Endothelial cell of umbilical vein (primary cell): ENCODE measurements around the gene TENT4A. TPM values are rescaled to one million over a fixed set of nuclear protein-coding genes. Genes with fewer than 3 reads are reported as not detected.

ENCODE experiments used
- BruUV-seq: library from RNA; stranded (reverse); fragments of 400-500 nt; replicated peaks from 2 replicates; lab custom pipeline; 2021; lab: Mats Ljungman, UMichigan
- CTCF ChIA-PET: fragments of 300-600, 350-600 bp; sonication (Branson Sonifier 250); formaldehyde crosslinking; loops from one replicate; lab custom pipeline; 2021; ENCODE audit warnings: antibody characterized with exemption, inconsistent platforms; lab: Charles Lee
- POLR2A ChIA-PET: fragments of 300-600, 350-600 bp; sonication (Branson Sonifier 250); formaldehyde crosslinking; loops from one replicate; lab custom pipeline; 2021; ENCODE audit warnings: antibody characterized with exemption, inconsistent platforms; lab: Charles Lee
- DNase-seq: peaks from one replicate; pipeline ENCODE4 v3.0.0-alpha.2; 2011; ENCODE audit warnings: low read depth, low spot score
- FAIRE-seq: peaks from 2 replicates; lab custom pipeline; 2011; peaks lifted over from hg19 to GRCh38; lab: Jason Lieb, UNC
- H2AFZ ChIP-seq: 2 replicates; pipeline ENCODE4 v1.6.0; 2012; ENCODE audit warnings: low read depth, low read length, control low read depth, inconsistent platforms
- H3K27ac ChIP-seq: 2 replicates; pipeline ENCODE4 v1.5.1; 2011; ENCODE audit warnings: low read depth, mild to moderate bottlenecking, control low read depth, low read length, moderate library complexity; ENCODE audit not compliant: insufficient read depth
- H3K27me3 ChIP-seq, 2 experiments: 2 replicates each; pipeline versions ENCODE4 v1.6.0 to v1.6.1; 2011; ENCODE audit warnings: low read length in 2 of 2, mixed read lengths in 1 of 2; ENCODE audit not compliant: control insufficient read depth in 2 of 2, insufficient read depth in 2 of 2
- H3K36me3 ChIP-seq, 2 experiments: 2 replicates in 1 of 2; 3 replicates in 1 of 2; pipeline ENCODE4 v1.5.1; 2011; ENCODE audit warnings: low read length in 2 of 2, mild to moderate bottlenecking in 1 of 2, moderate library complexity in 1 of 2; ENCODE audit not compliant: control insufficient read depth in 2 of 2, insufficient read depth in 2 of 2; ENCODE audit errors: extremely low read depth in 1 of 2
- H3K4me1 ChIP-seq: 3 replicates; pipeline ENCODE4 v1.5.1; 2011; ENCODE audit warnings: mild to moderate bottlenecking, low read length; ENCODE audit not compliant: control insufficient read depth, insufficient read depth; ENCODE audit errors: extremely low read depth
- H3K4me2 ChIP-seq: 2 replicates; pipeline ENCODE4 v1.6.1; 2011; ENCODE audit warnings: low read length, control low read depth, mixed read lengths; ENCODE audit not compliant: insufficient read depth
- H3K4me3 ChIP-seq, 3 experiments: fragments of 200-600 bp in 1 of 3; sonication (generic), shearing (Covaris generic) in 1 of 3; replicated peaks in 1 of 3; 2 replicates each; pipeline ENCODE4 v1.5.1; 2011 to 2016; ENCODE audit warnings: control low read depth in 3 of 3, low read length in 3 of 3, mild to moderate bottlenecking in 2 of 3, inconsistent platforms in 1 of 3, low read depth in 1 of 3, moderate library complexity in 1 of 3; ENCODE audit not compliant: insufficient read depth in 1 of 3
- H3K79me2 ChIP-seq: 2 replicates; pipeline ENCODE4 v1.6.0; 2012; ENCODE audit warnings: low read length, inconsistent platforms; ENCODE audit not compliant: control insufficient read depth, insufficient read depth
- H3K9ac ChIP-seq: replicated peaks from 2 replicates; pipeline ENCODE3; 2011; ENCODE audit warnings: low read length, control low read depth; ENCODE audit not compliant: insufficient read depth; ENCODE audit errors: extremely low read depth
- H3K9me1 ChIP-seq: replicated peaks from 3 replicates; pipeline ENCODE4 v1.6.0; 2011; ENCODE audit warnings: mild to moderate bottlenecking, low read length; ENCODE audit not compliant: control insufficient read depth, insufficient read depth; ENCODE audit errors: extremely low read depth
- H3K9me3 ChIP-seq: replicated peaks from 2 replicates; pipeline ENCODE4 v1.5.1; 2012; ENCODE audit warnings: low read length, inconsistent platforms; ENCODE audit not compliant: control insufficient read depth, insufficient read depth
- H4K20me1 ChIP-seq: replicated peaks from 2 replicates; pipeline ENCODE3; 2011; ENCODE audit warnings: mild to moderate bottlenecking, low read length; ENCODE audit not compliant: control insufficient read depth, insufficient read depth; ENCODE audit errors: extremely low read depth
- EZH2 ChIP-seq: IDR thresholded peaks from 2 replicates; pipeline ENCODE4 v1.6.1; 2012; ENCODE audit warnings: borderline replicate concordance, low read depth, mild to moderate bottlenecking, moderate library complexity, low read length, inconsistent platforms; ENCODE audit not compliant: severe bottlenecking
- FOS ChIP-seq: IDR thresholded peaks from 2 replicates; pipeline ENCODE4 v1.6.1; 2011; ENCODE audit warnings: mild to moderate bottlenecking, low read length, moderate library complexity, borderline replicate concordance; ENCODE audit not compliant: insufficient read depth
- GATA2 ChIP-seq: IDR thresholded peaks from 2 replicates; pipeline ENCODE4 v1.7.0; 2011; ENCODE audit warnings: low read depth, mild to moderate bottlenecking, moderate library complexity, mixed read lengths, low read length; ENCODE audit not compliant: insufficient read length, insufficient read depth
- JUN ChIP-seq: IDR thresholded peaks from 2 replicates; pipeline ENCODE4 v1.6.1; 2011; ENCODE audit warnings: borderline replicate concordance, low read depth; ENCODE audit not compliant: insufficient read length, insufficient read depth
- MYC ChIP-seq: IDR thresholded peaks from one replicate; pipeline ENCODE4 v1.6.1; 2011; ENCODE audit warnings: mild to moderate bottlenecking, low read depth, low read length
- POLR2A ChIP-seq: IDR thresholded peaks from 2 replicates; pipeline ENCODE4 v1.6.1; 2012; ENCODE audit warnings: low read depth, mild to moderate bottlenecking, control low read depth, low read length
- POLR2AphosphoS5 ChIP-seq: IDR thresholded peaks from 2 replicates; pipeline ENCODE4 v1.6.1; 2012; ENCODE audit warnings: low read depth, mild to moderate bottlenecking, control low read depth, low read length, moderate library complexity; ENCODE audit not compliant: insufficient read depth
- dilution Hi-C: fragments of 300-500 bp; cut with MboI; formaldehyde crosslinking; loops from one replicate; pipeline ENCODE4 v1.15.0; 2019; ENCODE audit warnings: low sequenced_read_pairs; ENCODE audit not compliant: extremely low pct_ligation_motif_present
- intact Hi-C: fragments of 100-400 bp; cut with micrococcal nuclease; formaldehyde crosslinking; loops from one replicate; pipeline ENCODE4 v1.10.0; 2022
- polyA plus RNA-seq, 4 experiments: library from polyadenylated mRNA; depleted of rRNA in 3 of 4; stranded (reverse) in 3 of 4; unstranded in 1 of 4; fragments of >200 nt; gene quantifications; 2 replicates each; pipeline versions ENCODE4 v1.2.1 to v1.2.3, GENCODE V29; 2011 to 2012; ENCODE audit warnings: missing spikeins in 1 of 4
- total RNA-seq: library from RNA; stranded (reverse); gene quantifications from 2 replicates; pipeline ENCODE4 v1.2.3, GENCODE V29; 2021
- TF ChIP-seq, protein P1 (sequence below): IDR thresholded peaks from 2 replicates; pipeline ENCODE4 v1.6.1; 2011; ENCODE audit not compliant: insufficient read depth, insufficient read length
- TF ChIP-seq, protein P2 (sequence below), 2 donors: IDR thresholded peaks; 1 replicate in 1 of 2; 2 replicates in 1 of 2; pipeline ENCODE4 v1.5.1; 2011; ENCODE audit warnings: low read length in 2 of 2, mild to moderate bottlenecking in 2 of 2, moderate library complexity in 2 of 2, control low read depth in 1 of 2, inconsistent platforms in 1 of 2, low read depth in 1 of 2; ENCODE audit not compliant: insufficient read depth in 1 of 2; ENCODE audit errors: extremely low read depth in 1 of 2

Gene TENT4A
- total and polyA plus RNA-seq, 2 donors (not counting 3 experiments of a cell fraction or from before 2014, with no cell fraction given) = 10.2 to 35.4 TPM

DNA sequence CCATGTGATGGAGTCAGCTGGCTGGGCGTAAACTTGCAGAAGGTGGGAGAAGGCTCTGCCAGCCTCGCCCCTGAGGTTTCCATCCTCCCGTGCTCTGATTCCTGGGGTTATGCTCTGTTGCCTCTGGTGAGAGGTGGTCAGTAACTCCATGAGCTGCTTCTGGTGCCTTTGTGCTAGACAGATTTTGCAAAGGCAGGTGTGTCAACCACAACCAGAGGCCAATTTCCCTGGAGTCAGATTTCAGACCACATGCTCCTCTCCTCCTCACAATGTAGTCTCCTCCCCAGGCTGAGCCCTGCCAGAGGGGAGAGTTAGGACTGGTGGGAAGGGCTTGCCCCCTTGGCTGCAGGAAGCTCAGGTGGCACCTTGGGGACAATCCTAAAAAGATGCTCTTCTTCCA lies 38.8 kb upstream of the TENT4A start:
- Histone ChIP-seq H3K4me1 (no peaks in the 10 kb centered on the region), H3K79me2 (no peaks in the 10 kb centered on the region), H3K4me2 (no peak overlapping the region), H3K4me3 (no peak overlapping the region), H3K36me3 (no peaks in the 10 kb centered on the region), H3K9ac (no peak overlapping the region), H4K20me1 (no peaks in the 10 kb centered on the region), H3K27me3 (no peaks in the 10 kb centered on the region), H2AFZ (no peak overlapping the region), H3K9me3 (no peaks in the 10 kb centered on the region), H3K9me1 (no peaks in the 10 kb centered on the region), H3K27ac (no peak overlapping the region)
- FAIRE-seq = no peak
- dilution Hi-C loops (no loop called here), intact Hi-C loops (no loop called here)
- no peak for DNase-seq
- CTCF ChIA-PET = no interaction called here
- TF ChIP-seq MYC = no peak
- TF ChIP-seq, protein P1, sequence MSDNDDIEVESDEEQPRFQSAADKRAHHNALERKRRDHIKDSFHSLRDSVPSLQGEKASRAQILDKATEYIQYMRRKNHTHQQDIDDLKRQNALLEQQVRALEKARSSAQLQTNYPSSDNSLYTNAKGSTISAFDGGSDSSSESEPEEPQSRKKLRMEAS = no peak
- TF ChIP-seq FOS = no peak
- TF ChIP-seq, protein P2, sequence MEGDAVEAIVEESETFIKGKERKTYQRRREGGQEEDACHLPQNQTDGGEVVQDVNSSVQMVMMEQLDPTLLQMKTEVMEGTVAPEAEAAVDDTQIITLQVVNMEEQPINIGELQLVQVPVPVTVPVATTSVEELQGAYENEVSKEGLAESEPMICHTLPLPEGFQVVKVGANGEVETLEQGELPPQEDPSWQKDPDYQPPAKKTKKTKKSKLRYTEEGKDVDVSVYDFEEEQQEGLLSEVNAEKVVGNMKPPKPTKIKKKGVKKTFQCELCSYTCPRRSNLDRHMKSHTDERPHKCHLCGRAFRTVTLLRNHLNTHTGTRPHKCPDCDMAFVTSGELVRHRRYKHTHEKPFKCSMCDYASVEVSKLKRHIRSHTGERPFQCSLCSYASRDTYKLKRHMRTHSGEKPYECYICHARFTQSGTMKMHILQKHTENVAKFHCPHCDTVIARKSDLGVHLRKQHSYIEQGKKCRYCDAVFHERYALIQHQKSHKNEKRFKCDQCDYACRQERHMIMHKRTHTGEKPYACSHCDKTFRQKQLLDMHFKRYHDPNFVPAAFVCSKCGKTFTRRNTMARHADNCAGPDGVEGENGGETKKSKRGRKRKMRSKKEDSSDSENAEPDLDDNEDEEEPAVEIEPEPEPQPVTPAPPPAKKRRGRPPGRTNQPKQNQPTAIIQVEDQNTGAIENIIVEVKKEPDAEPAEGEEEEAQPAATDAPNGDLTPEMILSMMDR (IDR thresholded peaks at IDR 0.05; ENCODE audit: extremely low read depth in 1 of 2, insufficient read depth in 1 of 2, low read depth in 1 of 2, low read length in 2 of 2) = no peak
- no peak for TF ChIP-seq POLR2AphosphoS5
- TF ChIP-seq EZH2 = no peak
- no peak for TF ChIP-seq POLR2A
- TF ChIP-seq GATA2 = no peak
- no peak for TF ChIP-seq JUN
- POLR2A ChIA-PET = no interaction called here
- no TSS peak for BruUV-seq
